MM.1S (cell line): ENCODE measurements around the gene KCNK17.

Source experiments
- DNase-seq: peaks from one replicate; pipeline ENCODE4 v3.0.0-alpha.2; 2015
- H2AFZ ChIP-seq: fragments of 300-600 bp; sonication (generic); 2 replicates; pipeline ENCODE4 v1.6.0; 2016; ENCODE audit warnings: antibody characterized with exemption, low read length
- H3F3A ChIP-seq: fragments of 300-600 bp; sonication (generic); 2 replicates; pipeline ENCODE4 v1.6.1; 2016; ENCODE audit warnings: mild to moderate bottlenecking, antibody characterized with exemption, low read length, moderate library complexity, mixed read lengths; ENCODE audit not compliant: insufficient read depth
- H3K27ac ChIP-seq: fragments of 300-600 bp; sonication (generic); 2 replicates; pipeline ENCODE4 v1.5.1; 2016; ENCODE audit warnings: mild to moderate bottlenecking, low read length
- H3K27me3 ChIP-seq: fragments of 300-600 bp; sonication (generic); replicated peaks from 2 replicates; pipeline ENCODE4 v1.6.0; 2016; ENCODE audit warnings: low read length; ENCODE audit not compliant: insufficient read depth
- H3K36me3 ChIP-seq: fragments of 300-600 bp; sonication (generic); replicated peaks from 2 replicates; pipeline ENCODE4 v1.6.1; 2016; ENCODE audit warnings: mild to moderate bottlenecking, low read length, mixed read lengths; ENCODE audit not compliant: insufficient read depth
- H3K4me1 ChIP-seq: fragments of 300-600 bp; sonication (generic); 2 replicates; pipeline ENCODE4 v1.6.1; 2016; ENCODE audit warnings: low read length, mixed read lengths
- H3K4me2 ChIP-seq: fragments of 300-600 bp; sonication (generic); 2 replicates; pipeline ENCODE4 v1.6.0; 2016; ENCODE audit warnings: low read depth, low read length
- H3K4me3 ChIP-seq: fragments of 300-600 bp; sonication (generic); 2 replicates; pipeline ENCODE4 v1.5.1; 2016; ENCODE audit warnings: low read length, mixed read lengths
- H3K79me2 ChIP-seq: fragments of 300-600 bp; sonication (generic); 2 replicates; pipeline ENCODE4 v1.6.1; 2016; ENCODE audit warnings: mixed run types, low read length, mixed read lengths
- H3K9ac ChIP-seq: fragments of 300-600 bp; sonication (generic); 2 replicates; pipeline ENCODE4 v1.6.1; 2016; ENCODE audit warnings: low read length, mixed read lengths
- H3K9me2 ChIP-seq: fragments of 300-600 bp; sonication (generic); replicated peaks from 2 replicates; pipeline ENCODE4 v1.6.1; 2016; ENCODE audit warnings: mild to moderate bottlenecking, low read length, mixed read lengths; ENCODE audit not compliant: insufficient read depth
- H3K9me3 ChIP-seq: fragments of 300-600 bp; sonication (generic); replicated peaks from 2 replicates; pipeline ENCODE4 v1.6.1; 2016; ENCODE audit warnings: mild to moderate bottlenecking, low read length, mixed read lengths; ENCODE audit not compliant: insufficient read depth
- H4K20me1 ChIP-seq: fragments of 300-600 bp; sonication (generic); 2 replicates; pipeline ENCODE4 v1.6.1; 2016; ENCODE audit warnings: mild to moderate bottlenecking, low read length, moderate library complexity, mixed read lengths; ENCODE audit not compliant: insufficient read depth
- CTCF ChIP-seq: fragments of 300-600 bp; sonication (generic); IDR thresholded peaks from 2 replicates; pipeline ENCODE4 v1.5.1; 2016; ENCODE audit warnings: antibody characterized with exemption, low read length, mixed read lengths
- EZH2 ChIP-seq: fragments of 300-600 bp; sonication (generic); optimal IDR thresholded peaks from 2 replicates; pipeline ENCODE3; 2017; ENCODE audit warnings: low read depth, mild to moderate bottlenecking, antibody characterized with exemption, low read length, mixed read lengths
- EZH2phosphoT487 ChIP-seq: fragments of 300-600 bp; sonication (generic); IDR thresholded peaks from 2 replicates; pipeline ENCODE4 v1.6.1; 2018; ENCODE audit warnings: antibody characterized with exemption, low read length

The KCNK17 gene

GRCh38 chr6:39341352-39341751 is 27.1 kb upstream of the KCNK17 start:
- no peak overlapping the region for H2AFZ ChIP-seq
- DNase-seq, result no peak
- TF ChIP-seq EZH2phosphoT487 (no peak), CTCF (no peak), EZH2 (no peak)
- no peaks in the 10 kb centered on the region for H3K9me3 ChIP-seq
- no peak overlapping the region for H3K27ac ChIP-seq
- no peaks in the 10 kb centered on the region for H3K27me3 ChIP-seq
- H3K36me3 ChIP-seq, result no peaks in the 10 kb centered on the region
- H3K4me2 ChIP-seq, result no peak overlapping the region
- no peak overlapping the region for H3K4me3 ChIP-seq
- H3F3A ChIP-seq, result no peaks in the 10 kb centered on the region
- no peaks in the 10 kb centered on the region for H4K20me1 ChIP-seq
- H3K79me2 ChIP-seq, result no peaks in the 10 kb centered on the region
- H3K9ac ChIP-seq, result no peak overlapping the region
- H3K9me2 ChIP-seq, result no peaks in the 10 kb centered on the region
- peaks cover 3% of the 10 kb centered on the region; the same call in 1 of the 2 replicates for H3K4me1 ChIP-seq

- Histone ChIP-seq H4K20me1 (no peaks in the 10 kb centered on the region), H3K9me2 (no peaks in the 10 kb centered on the region), H3K27ac (no peak overlapping the region), H3K4me3 (no peak overlapping the region), H2AFZ (no peak overlapping the region), H3K9me3 (no peaks in the 10 kb centered on the region), H3K4me2 (no peak overlapping the region), H3K4me1 (peaks cover 10% of the 10 kb centered on the region), H3K36me3 (no peaks in the 10 kb centered on the region), H3K9ac (no peak overlapping the region), H3K27me3 (no peaks in the 10 kb centered on the region), H3F3A (no peaks in the 10 kb centered on the region), H3K79me2 (no peaks in the 10 kb centered on the region)
- DNase-seq, result no peak
- TF ChIP-seq CTCF (no peak), EZH2 (no peak), EZH2phosphoT487 (no peak)
These were observed 25.8 kb upstream of the KCNK17 start for GRCh38 chr6:39339868-39340550.

DNA sequence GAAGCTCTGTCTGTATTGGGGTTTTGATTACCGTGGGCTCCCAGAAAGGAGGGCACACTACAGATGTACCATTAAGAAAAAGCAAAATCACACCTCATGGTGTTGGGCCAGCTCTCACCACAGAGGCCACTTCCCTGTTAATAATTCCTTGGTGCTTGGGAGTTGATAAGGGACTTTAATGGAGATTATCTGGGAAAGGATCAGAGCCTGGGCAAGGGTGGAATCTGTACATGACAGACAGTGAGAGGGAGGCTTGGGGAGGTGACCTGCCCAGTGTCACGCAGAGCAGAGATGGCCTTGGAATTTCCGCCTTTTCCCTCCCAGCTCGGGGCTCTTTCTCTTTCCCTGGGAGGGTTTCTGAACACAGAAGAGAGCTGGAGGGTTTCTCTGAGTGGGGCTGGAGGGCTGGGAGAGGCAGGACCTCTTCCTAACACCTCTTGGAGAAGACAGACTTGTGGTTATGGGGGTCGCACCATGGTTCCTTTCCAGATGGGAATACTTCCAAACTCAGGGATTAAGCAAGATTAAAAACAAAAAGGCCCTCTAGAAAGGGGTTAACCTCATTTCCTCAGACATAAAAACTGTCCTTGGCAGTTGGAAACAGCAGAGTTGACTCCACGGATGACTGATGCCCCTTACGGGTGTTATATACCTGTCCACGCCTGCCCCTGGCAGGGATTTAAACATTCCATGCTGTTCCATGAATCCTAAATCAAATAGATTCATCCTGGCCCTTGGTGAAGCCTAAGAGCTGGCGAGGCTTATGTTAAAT is 25.1 kb upstream of the KCNK17 start:
- H3F3A ChIP-seq, result no peaks in the 10 kb centered on the region
- no peaks in the 10 kb centered on the region for H3K79me2 ChIP-seq
- no peaks in the 10 kb centered on the region for H4K20me1 ChIP-seq
- no peaks in the 10 kb centered on the region for H3K27me3 ChIP-seq
- H3K9me2 ChIP-seq, result no peaks in the 10 kb centered on the region
- H3K4me3 ChIP-seq, result no peak overlapping the region
- DNase-seq, result no peak
- H3K4me2 ChIP-seq, result no peak overlapping the region
- no peaks in the 10 kb centered on the region for H3K36me3 ChIP-seq
- no peak overlapping the region for H3K27ac ChIP-seq
- H3K9me3 ChIP-seq, result no peaks in the 10 kb centered on the region
- H3K4me1 ChIP-seq, result peaks cover 10% of the 10 kb centered on the region
- H2AFZ ChIP-seq, result no peak overlapping the region
- no peak overlapping the region for H3K9ac ChIP-seq
- TF ChIP-seq EZH2, result no peak
- TF ChIP-seq CTCF, result no peak
- no peak for TF ChIP-seq EZH2phosphoT487
